SKM-1 (cell line): ENCODE measurements around the gene OPCML.

Experiments used
- DNase-seq: peaks from one replicate; lab custom pipeline; 2025; ENCODE audit not compliant: unreplicated experiment; lab: John Stamatoyannopoulos, UW

The OPCML gene

DNA sequence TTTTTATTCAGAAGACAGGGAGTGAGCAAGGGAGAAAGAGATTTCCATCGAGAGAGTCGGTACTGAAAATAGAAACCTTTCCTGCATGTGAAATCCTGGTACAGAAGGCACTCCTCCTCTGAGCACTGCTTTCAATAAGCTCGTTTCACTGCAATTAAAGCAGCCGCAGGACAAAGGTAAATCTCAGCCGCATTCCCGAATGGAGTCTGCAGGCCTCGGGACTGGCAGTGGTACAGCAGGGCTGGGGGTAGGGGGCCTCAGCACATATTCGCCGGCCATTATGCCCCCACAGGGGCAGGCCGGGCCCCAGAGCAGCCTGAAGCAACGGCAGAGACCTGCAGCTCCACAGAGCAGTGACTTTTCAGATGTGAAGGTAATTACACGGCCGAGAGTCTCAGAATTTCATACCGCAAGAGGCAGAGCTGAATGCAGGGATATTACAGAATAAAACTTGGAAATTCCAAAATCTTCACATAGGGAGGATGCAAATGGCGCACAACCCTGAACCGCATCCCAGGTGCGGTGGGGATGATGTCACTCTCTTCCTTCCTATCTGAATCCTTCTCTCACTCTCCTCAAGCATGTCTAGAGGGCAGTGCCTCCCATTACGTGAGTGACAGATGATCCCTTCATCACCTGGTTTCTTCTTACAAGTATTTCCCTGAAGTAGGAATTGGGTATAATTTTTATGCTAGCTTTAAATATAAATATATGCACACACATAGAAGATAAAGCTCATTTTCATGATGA lies 622.1 kb downstream of the OPCML start:
- no peak for DNase-seq

- no peak for DNase-seq
Observed at GRCh38 chr11:132909021-132909606, 623.2 kb downstream of the OPCML start.

- DNase-seq: no peak
Observed at GRCh38 chr11:132908414-132908810, 623.9 kb downstream of the OPCML start.

DNA sequence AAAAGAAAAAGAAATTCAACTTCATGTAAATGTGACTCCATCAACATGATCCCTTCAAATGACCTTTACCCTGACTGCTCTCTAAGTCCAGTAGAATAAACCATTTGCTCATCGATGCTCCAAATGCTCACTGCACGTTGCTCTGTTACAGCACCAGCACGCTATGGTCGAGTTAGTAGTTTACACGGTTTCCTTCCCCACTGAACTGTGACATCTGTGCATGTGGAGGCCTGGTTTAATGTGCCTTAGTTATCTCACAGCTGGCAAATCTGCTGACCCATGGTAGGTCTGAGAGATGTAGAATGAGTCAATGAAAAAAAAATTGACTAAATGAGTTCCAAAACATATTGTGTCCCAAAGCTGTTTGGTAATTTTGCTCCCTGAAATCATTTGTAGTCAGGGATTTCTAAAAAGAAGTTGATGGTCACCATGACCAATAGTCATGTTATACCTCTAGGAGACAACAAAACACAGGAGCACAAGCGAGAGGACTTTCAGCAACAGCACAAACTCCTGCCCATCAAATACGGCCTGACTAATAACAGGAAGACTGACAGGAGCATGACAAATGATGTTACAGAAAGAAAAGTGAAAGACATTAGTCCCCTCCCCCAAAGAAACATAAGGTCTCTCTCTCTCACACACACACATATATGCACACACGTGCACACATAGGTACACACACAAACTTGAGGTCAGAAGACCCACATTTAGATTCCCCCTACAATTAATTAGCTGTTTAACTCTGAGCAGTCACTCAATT lies 624.5 kb downstream of the OPCML start:
- DNase-seq: no peak

DNA sequence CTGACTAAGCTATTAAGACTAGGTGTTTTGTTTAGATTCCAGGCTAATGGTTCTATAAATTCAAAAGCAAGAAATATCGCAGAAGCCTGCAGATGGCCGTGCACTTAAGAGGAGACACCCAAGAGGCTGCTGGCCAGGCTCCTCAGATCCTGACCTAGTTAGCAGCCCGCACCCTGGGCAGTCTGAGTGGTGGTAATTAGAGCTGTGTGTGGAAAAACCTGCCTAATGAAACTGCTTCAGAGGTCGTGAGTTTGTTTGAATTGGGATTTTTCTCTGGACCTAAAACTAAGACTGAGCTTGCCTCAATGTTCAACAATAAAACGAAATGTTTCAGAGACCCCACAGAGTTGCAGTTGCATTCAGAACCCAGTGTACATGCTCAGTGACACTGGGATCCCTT lies 627.7 kb downstream of the OPCML start:
- no peak for DNase-seq

DNA sequence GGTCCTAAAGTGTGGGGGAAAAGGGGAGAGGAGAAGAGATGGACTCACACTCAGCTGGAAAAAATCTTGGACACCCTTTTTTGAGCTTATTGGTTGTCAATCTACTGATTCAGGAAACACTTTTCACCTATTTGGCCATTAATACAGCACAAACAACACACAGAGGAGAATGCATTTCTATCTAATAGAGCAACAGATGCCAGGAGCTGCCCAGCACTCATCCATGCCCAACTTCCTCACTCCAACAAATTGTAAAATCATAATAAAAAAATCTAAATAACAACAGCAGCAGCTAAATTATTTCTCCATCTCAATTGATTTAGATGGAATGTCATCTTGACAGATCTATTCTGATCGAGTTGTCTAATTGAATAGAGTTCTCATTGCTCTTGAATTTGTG lies 628.2 kb downstream of the OPCML start:
- DNase-seq: no peak

DNA sequence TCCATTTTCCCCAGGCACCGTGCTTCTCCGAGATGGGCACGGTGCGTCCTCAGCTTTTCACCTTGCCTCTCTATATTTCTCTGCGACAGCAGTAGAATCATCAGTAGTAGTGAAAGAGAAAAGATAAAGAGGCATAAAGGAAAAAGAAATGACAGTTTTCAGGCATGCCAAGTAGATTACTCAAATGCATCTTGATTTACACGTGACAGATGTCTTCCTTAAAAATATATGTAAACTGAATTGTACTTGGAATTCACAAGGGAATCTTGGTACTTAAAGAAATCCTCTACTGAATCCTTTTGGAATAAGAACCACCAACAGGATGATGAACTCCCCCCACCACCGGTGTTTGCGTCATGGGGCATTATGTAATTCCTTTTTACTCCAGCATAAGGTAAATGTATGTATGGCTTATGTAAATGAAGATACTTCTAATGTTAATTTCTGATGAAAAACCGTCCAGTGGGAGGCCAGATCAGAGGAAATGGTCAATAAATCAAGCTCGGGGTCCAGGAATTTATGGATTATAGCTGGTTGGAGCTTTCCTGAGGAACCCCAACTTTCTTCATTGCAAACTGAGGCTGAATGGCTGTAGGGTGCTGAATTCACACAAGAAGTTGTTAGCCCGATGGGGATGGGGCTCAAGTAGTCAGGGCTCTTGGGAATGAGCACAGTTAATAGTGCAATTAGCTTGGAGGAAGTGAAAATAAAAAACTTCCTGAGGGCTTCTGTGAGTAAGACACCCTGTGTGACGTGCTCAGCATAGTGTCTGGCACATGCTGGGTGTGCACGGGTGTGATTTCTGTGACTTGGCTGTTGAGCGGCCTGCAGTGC lies 630.4 kb downstream of the OPCML start:
- no peak for DNase-seq

- no peak for DNase-seq
Observed at GRCh38 chr11:132898676-132899075, 633.6 kb downstream of the OPCML start.

- DNase-seq: no peak
Observed at GRCh38 chr11:132898021-132898420, 634.3 kb downstream of the OPCML start.

- no peak for DNase-seq
Observed at GRCh38 chr11:132895340-132895739, 637.0 kb downstream of the OPCML start.

- DNase-seq: no peak
Observed at GRCh38 chr11:132894606-132895005, 637.7 kb downstream of the OPCML start.

GRCh38 chr11:132892876-132893275 lies 639.4 kb downstream of the OPCML start:
- no peak for DNase-seq

DNA sequence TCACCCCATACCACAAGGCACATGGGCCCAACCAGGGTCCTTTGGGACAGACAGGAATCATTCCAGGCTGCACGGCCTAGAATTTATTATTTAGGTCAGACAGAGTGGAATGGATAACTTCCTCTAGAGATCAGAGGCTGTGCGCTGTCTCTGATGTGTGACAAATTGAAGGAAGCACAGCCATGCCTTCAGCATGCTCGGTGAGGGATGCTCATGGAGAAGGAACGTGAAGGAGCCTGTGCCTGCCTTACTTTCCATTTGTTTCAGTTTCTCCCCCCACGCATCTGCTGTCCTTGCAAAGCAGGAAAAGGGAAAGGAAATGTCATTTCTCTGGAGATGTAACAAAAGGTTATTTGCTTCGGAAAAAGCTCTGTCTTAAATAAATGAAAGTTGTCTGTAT lies 644.1 kb downstream of the OPCML start:
- no peak for DNase-seq

- no peak for DNase-seq
Observed at GRCh38 chr11:132886335-132886734, 646.0 kb downstream of the OPCML start.

DNA sequence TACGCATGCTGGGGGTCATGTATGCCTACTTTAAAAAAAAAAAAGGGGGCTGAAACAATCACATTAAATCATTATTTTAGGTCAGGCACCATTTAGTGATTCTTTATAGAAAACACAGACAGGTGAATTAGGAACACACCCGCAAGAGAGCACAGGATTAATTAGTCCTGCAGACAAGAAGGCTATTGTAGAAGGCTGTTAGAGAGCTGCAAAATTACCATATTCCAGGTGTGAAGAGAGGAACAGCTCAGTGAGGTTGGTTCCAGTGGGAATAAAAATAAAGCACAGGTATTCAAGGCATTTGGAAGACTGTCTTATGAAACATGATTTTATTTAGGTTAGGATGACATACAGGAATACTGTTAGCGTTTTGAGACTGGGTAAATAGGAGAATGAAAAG lies 649.1 kb downstream of the OPCML start:
- DNase-seq: no peak

DNA sequence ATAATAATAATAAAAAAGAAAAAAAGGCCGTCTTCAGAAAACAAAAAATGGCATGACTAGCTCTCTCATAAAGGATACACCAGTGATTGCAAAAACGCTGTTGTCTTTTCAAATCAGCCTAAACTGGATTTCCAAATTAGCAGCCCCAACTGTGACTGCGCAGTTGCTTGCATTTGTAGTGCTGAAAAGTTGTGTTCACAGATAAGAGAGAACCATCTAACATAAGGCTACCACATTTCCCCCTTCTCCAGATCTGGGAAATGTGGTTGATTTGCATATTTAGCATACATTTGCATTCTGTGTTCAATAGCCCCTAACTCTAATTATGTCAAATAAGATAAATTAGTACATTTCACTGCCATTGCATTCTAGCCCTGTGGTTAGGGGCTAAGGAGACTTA lies 650.7 kb downstream of the OPCML start:
- DNase-seq: no peak

GRCh38 chr11:132878111-132878510 lies 654.2 kb downstream of the OPCML start:
- no peak for DNase-seq

GRCh38 chr11:132876705-132877104 lies 655.6 kb downstream of the OPCML start:
- DNase-seq: no peak

- no peak for DNase-seq
Observed at GRCh38 chr11:132876239-132876638, 656.1 kb downstream of the OPCML start.

- DNase-seq: no peak
Observed at GRCh38 chr11:132874638-132875037, 657.7 kb downstream of the OPCML start.

- DNase-seq: no peak
Observed at GRCh38 chr11:132873841-132874240, 658.5 kb downstream of the OPCML start.
